Measurements from ENCODE around the gene NALCN. TPM values are rescaled to one million over a fixed set of nuclear protein-coding genes. Genes with fewer than 3 reads are reported as not detected.

NALCN gene
- total and polyA plus RNA-seq, 7 experiments from 2014 or later: not detected

DNA sequence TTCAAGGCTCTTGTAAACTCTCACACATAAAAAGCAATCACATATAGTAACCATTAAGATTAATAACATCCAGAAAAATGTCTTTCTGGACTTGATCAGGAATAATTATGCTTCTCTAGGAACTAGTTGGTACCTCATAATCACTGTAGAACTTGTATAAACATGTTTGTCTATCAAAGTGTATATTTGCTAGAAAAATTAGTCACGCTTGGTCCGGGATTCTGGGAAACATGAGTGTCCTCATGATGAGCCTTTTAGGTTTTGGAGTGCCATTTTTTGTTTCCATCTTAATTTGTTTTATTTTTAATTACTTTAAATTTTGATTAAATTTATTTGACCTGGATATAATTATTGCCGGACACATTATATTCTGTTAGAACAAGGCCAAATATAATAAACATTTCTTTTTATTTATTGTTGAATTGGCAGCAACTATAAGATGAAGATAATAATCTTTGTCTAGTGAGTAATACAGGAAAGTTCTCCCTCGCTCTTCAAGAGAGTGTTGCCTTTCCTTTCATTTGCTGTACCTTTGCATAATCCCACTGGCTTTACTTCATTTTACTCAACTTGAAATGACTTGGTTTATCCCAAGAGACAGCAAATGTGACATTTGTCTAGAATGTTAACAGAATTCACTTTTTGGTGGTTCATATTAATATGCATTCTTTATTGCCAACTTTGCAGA lies 207.0 kb downstream of the NALCN start:
- Histone ChIP-seq H3K27ac (ENCODE audit: low read depth, low read length) (no peak overlapping the region), H3K4me3 (ENCODE audit: low read length) (no peak overlapping the region), H3K4me1 (ENCODE audit: control insufficient read depth in 2 of 2, insufficient read depth in 2 of 2, low read length in 2 of 2) (no peaks in the 10 kb centered on the region), H3K27me3 (ENCODE audit: control insufficient read depth in 2 of 2, insufficient read depth in 2 of 2, low read length in 2 of 2) (no peaks in the 10 kb centered on the region), H3K9me3 (ENCODE audit: control insufficient read depth in 2 of 3, low read length in 3 of 3) (no peaks in the 10 kb centered on the region), H3K36me3 (ENCODE audit: control insufficient read depth in 2 of 3, insufficient read depth in 3 of 3, low read length in 3 of 3) (no peaks in the 10 kb centered on the region)
- intact Hi-C loops (cut with micrococcal nuclease): no loop called here
- peaks cover 0 to 12% (median 3%) of the 10 kb centered on the region in 11 donors for H3K9me3 Mint-ChIP-seq
- no peaks in the 10 kb centered on the region for H3K4me1 Mint-ChIP-seq
- ATAC-seq: no peak
- H3K4me3 Mint-ChIP-seq: no peak overlapping the region
- DNase-seq: no peak
- ChIA-PET POLR2A (no interaction called here), CTCF (no interaction called here)
- peaks cover 0 to 5% (median 0%) of the 10 kb centered on the region in 5 donors for H3K27me3 Mint-ChIP-seq
- H3K27ac Mint-ChIP-seq: no peak overlapping the region
- H3K36me3 Mint-ChIP-seq: no peaks in the 10 kb centered on the region

DNA sequence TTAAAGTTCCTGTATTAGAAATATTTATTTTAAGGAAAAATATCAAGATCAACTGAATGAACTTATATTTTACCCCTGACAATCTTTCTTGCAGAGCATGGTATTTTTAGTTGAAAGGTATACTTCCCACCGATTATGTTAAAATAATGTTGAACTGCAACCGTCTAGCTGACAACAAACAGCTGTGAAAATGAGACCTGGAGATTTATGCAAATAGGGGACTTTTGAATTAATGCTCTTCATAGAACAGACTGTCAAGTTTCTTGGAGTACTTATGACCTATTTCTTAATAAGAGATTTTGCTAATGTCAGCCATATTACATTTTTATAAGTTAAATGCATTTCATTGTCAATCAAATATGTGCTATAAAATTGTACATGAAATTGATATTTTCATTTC lies 210.9 kb downstream of the NALCN start:
- Histone ChIP-seq H3K4me1 (ENCODE audit: control insufficient read depth in 2 of 2, insufficient read depth in 2 of 2, low read length in 2 of 2) (no peaks in the 10 kb centered on the region), H3K4me3 (ENCODE audit: low read length) (no peak overlapping the region), H3K27me3 (ENCODE audit: control insufficient read depth in 2 of 2, insufficient read depth in 2 of 2, low read length in 2 of 2) (no peaks in the 10 kb centered on the region), H3K36me3 (ENCODE audit: control insufficient read depth in 2 of 3, insufficient read depth in 3 of 3, low read length in 3 of 3) (no peaks in the 10 kb centered on the region), H3K9me3 (ENCODE audit: control insufficient read depth in 2 of 3, low read length in 3 of 3) (no peaks in the 10 kb centered on the region), H3K27ac (ENCODE audit: low read depth, low read length) (no peak overlapping the region)
- Mint-ChIP-seq H3K36me3 (no peaks in the 10 kb centered on the region), H3K4me3 (no peak overlapping the region), H3K27me3 (peaks cover 0 to 11% (median 1%) of the 10 kb centered on the region in 5 donors), H3K27ac (no peak overlapping the region), H3K4me1 (no peaks in the 10 kb centered on the region), H3K9me3 (peaks cover 0 to 5% (median 0%) of the 10 kb centered on the region in 11 donors)
- POLR2A ChIA-PET: no interaction called here
- no peak for DNase-seq
- CTCF ChIA-PET: no interaction called here
- ATAC-seq: no peak
- intact Hi-C loops (cut with micrococcal nuclease): no loop called here

DNA sequence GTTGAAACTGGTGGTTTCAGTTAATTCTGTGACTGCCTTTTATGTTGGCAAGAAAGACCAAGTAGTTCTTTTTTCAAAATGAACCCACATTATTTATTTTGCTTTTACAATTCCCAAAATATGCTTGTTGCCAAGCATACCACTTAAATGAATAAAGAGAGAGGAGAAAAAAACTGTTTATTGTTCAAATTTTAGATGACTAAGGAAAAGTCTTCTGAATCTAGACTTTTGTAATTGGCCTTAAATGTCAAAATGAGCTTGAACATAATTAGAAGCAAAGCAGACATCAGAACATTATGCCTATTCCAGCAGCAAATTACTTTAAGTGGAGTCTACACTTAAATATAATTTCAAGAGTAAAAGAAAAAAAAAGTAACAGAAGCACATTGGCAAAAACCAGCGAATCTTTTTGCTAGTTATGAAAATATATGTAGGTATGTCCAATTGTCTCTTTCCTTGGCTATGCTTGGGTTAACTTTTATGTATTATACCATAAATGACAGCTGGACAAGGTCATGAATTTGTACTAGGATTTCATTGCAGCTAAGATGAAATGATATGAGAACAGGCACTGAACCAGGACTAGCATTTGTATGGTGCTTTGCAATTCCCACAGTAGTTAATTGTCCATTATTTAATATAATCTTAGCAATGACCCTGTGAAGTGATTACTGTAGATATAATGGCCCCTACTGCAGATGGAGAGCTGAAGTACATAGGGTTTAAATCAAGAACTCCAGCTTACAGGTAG lies 211.9 kb downstream of the NALCN start:
- no peaks in the 10 kb centered on the region for H3K27me3 ChIP-seq (ENCODE audit: control insufficient read depth in 2 of 2, insufficient read depth in 2 of 2, low read length in 2 of 2)
- ChIA-PET CTCF (no interaction called here), POLR2A (no interaction called here)
- intact Hi-C loops (cut with micrococcal nuclease): no loop called here
- Mint-ChIP-seq H3K4me3 (no peak overlapping the region), H3K27ac (no peak overlapping the region), H3K36me3 (no peaks in the 10 kb centered on the region), H3K9me3 (peaks cover 0 to 7% (median 3%) of the 10 kb centered on the region in 11 donors), H3K4me1 (no peaks in the 10 kb centered on the region), H3K27me3 (peaks cover 0 to 11% (median 7%) of the 10 kb centered on the region in 5 donors)
- no peak overlapping the region for H3K27ac ChIP-seq (ENCODE audit: low read depth, low read length)
- DNase-seq (no peak), ATAC-seq (no peak)
- H3K4me3 ChIP-seq (ENCODE audit: low read length): no peak overlapping the region
- H3K4me1 ChIP-seq (ENCODE audit: control insufficient read depth in 2 of 2, insufficient read depth in 2 of 2, low read length in 2 of 2): no peaks in the 10 kb centered on the region
- H3K36me3 ChIP-seq (ENCODE audit: control insufficient read depth in 2 of 3, insufficient read depth in 3 of 3, low read length in 3 of 3): no peaks in the 10 kb centered on the region
- no peaks in the 10 kb centered on the region for H3K9me3 ChIP-seq (ENCODE audit: control insufficient read depth in 2 of 3, low read length in 3 of 3)

DNA sequence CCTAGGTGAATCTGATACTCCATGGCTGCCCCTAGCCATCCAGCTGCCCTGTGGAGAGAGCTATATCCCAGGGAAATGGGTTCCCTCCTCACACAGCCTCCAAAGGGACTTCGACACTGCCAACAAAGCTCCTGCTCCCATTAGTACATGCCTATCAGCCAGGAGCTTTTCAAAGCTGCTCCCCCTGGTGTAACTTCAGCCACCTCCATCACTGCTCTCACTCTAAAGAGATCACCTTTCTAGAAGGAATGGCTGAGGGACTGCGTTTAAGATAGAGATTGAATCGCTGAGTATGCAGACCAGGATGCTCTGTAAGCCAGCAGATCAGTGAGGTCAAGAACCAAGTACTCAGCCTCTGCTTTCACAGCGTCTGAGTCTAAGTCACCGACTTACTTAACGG lies 213.7 kb downstream of the NALCN start:
- Mint-ChIP-seq H3K4me1 (no peaks in the 10 kb centered on the region), H3K27ac (no peak overlapping the region), H3K27me3 (peaks cover 0 to 18% (median 10%) of the 10 kb centered on the region in 5 donors), H3K36me3 (no peaks in the 10 kb centered on the region), H3K4me3 (no peak overlapping the region), H3K9me3 (peaks cover 0 to 12% (median 2%) of the 10 kb centered on the region in 11 donors)
- no peaks in the 10 kb centered on the region for H3K9me3 ChIP-seq (ENCODE audit: control insufficient read depth in 2 of 3, low read length in 3 of 3)
- H3K36me3 ChIP-seq (ENCODE audit: control insufficient read depth in 2 of 3, insufficient read depth in 3 of 3, low read length in 3 of 3): no peaks in the 10 kb centered on the region
- ATAC-seq (no peak), DNase-seq (no peak)
- POLR2A ChIA-PET: no interaction called here
- CTCF ChIA-PET: no interaction called here
- H3K4me3 ChIP-seq (ENCODE audit: low read length): no peak overlapping the region
- H3K27ac ChIP-seq (ENCODE audit: low read depth, low read length): no peak overlapping the region
- no peaks in the 10 kb centered on the region for H3K27me3 ChIP-seq (ENCODE audit: control insufficient read depth in 2 of 2, insufficient read depth in 2 of 2, low read length in 2 of 2)
- no peaks in the 10 kb centered on the region for H3K4me1 ChIP-seq (ENCODE audit: control insufficient read depth in 2 of 2, insufficient read depth in 2 of 2, low read length in 2 of 2)
- intact Hi-C loops (cut with micrococcal nuclease): no loop called here

DNA sequence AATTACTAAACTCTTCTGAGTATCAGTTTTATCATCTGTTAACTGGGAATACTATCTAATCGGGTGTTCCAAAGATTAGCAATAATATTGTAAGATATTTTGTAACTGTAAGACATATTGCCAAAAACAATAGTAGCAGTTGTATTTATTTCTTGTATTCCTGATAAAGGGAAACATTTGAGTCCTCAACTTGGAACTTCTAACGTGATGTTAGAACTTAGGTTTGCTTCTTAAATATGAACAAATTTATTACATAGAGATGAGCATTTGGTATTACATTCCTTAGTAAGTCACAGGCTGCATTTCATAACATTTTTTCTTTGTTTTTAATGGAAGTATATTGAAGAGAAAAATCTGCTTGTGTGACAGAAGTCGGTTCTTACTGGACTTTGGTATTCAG lies 225.3 kb downstream of the NALCN start:
- Mint-ChIP-seq H3K27me3 (peaks cover 0 to 15% (median 5%) of the 10 kb centered on the region in 5 donors), H3K9me3 (no peaks in the 10 kb centered on the region), H3K36me3 (no peaks in the 10 kb centered on the region), H3K4me1 (no peaks in the 10 kb centered on the region), H3K4me3 (no peak overlapping the region), H3K27ac (no peak overlapping the region)
- ChIA-PET CTCF (no interaction called here), POLR2A (no interaction called here)
- no peak for ATAC-seq
- H3K36me3 ChIP-seq (ENCODE audit: control insufficient read depth in 2 of 3, insufficient read depth in 3 of 3, low read length in 3 of 3): no peaks in the 10 kb centered on the region
- H3K9me3 ChIP-seq (ENCODE audit: control insufficient read depth in 2 of 3, low read length in 3 of 3): no peaks in the 10 kb centered on the region
- DNase-seq: no peak
- intact Hi-C loops (cut with micrococcal nuclease): no loop called here
- H3K27ac ChIP-seq (ENCODE audit: low read depth, low read length): no peak overlapping the region
- no peaks in the 10 kb centered on the region for H3K27me3 ChIP-seq (ENCODE audit: control insufficient read depth in 2 of 2, insufficient read depth in 2 of 2, low read length in 2 of 2)
- no peaks in the 10 kb centered on the region for H3K4me1 ChIP-seq (ENCODE audit: control insufficient read depth in 2 of 2, insufficient read depth in 2 of 2, low read length in 2 of 2)
- H3K4me3 ChIP-seq (ENCODE audit: low read length): no peak overlapping the region

DNA sequence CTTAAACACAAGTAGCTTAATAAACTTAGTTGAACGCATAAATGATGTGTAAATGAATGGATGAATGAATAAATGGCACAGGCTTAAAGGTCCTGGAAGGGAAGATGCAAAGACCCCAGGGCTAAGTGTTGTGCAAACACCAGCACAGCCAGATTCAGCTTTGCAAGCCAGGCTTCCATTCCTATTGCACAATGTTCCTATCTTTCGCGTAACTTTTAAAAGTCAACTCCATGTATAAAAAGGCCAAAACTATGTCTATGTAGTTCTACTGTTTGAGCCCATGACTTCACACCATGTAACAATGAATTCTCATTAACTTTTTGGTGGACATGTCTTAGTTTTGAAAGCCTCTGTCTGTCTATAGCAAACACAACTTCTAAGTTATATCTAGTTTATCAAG lies 226.0 kb downstream of the NALCN start:
- H3K9me3 ChIP-seq (ENCODE audit: control insufficient read depth in 2 of 3, low read length in 3 of 3): no peaks in the 10 kb centered on the region
- no peak overlapping the region for H3K4me3 Mint-ChIP-seq
- CTCF ChIA-PET: no interaction called here
- no peaks in the 10 kb centered on the region for H3K36me3 ChIP-seq (ENCODE audit: control insufficient read depth in 2 of 3, insufficient read depth in 3 of 3, low read length in 3 of 3)
- intact Hi-C loops (cut with micrococcal nuclease): no loop called here
- no peaks in the 10 kb centered on the region for H3K9me3 Mint-ChIP-seq
- POLR2A ChIA-PET: no interaction called here
- ATAC-seq (no peak), DNase-seq (no peak)
- H3K36me3 Mint-ChIP-seq: no peaks in the 10 kb centered on the region
- no peak overlapping the region for H3K27ac ChIP-seq (ENCODE audit: low read depth, low read length)
- peaks cover 0 to 11% (median 3%) of the 10 kb centered on the region in 5 donors for H3K27me3 Mint-ChIP-seq
- H3K4me3 ChIP-seq (ENCODE audit: low read length): no peak overlapping the region
- no peaks in the 10 kb centered on the region for H3K4me1 Mint-ChIP-seq
- H3K27ac Mint-ChIP-seq: no peak overlapping the region
- no peaks in the 10 kb centered on the region for H3K27me3 ChIP-seq (ENCODE audit: control insufficient read depth in 2 of 2, insufficient read depth in 2 of 2, low read length in 2 of 2)
- H3K4me1 ChIP-seq (ENCODE audit: control insufficient read depth in 2 of 2, insufficient read depth in 2 of 2, low read length in 2 of 2): no peaks in the 10 kb centered on the region

DNA sequence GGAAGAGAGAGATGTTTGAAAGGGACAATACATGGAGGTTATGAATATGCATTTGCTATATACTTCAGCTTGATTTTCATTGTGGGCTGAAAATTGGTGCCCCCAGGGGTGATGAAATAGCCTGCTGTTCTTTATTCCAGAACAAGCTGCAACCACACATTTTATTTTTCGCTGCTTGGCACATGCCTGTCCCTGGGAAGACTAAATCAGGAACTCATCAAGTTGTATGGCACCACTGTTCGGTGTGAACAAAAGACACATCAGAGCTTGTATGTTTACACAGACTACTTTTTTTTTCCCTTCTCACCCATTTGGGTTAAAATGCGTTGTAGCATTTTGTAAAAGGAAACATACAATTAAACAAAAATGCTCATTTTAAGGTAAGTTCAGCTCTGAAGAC lies 230.7 kb downstream of the NALCN start:
- CTCF ChIA-PET: no interaction called here
- ATAC-seq (no peak), DNase-seq (no peak)
- no peak overlapping the region for H3K4me3 Mint-ChIP-seq
- Histone ChIP-seq H3K27me3 (ENCODE audit: control insufficient read depth in 2 of 2, insufficient read depth in 2 of 2, low read length in 2 of 2) (no peaks in the 10 kb centered on the region), H3K27ac (ENCODE audit: low read depth, low read length) (no peak overlapping the region), H3K4me1 (ENCODE audit: control insufficient read depth in 2 of 2, insufficient read depth in 2 of 2, low read length in 2 of 2) (no peaks in the 10 kb centered on the region), H3K36me3 (ENCODE audit: control insufficient read depth in 2 of 3, insufficient read depth in 3 of 3, low read length in 3 of 3) (no peaks in the 10 kb centered on the region), H3K4me3 (ENCODE audit: low read length) (no peak overlapping the region), H3K9me3 (ENCODE audit: control insufficient read depth in 2 of 3, low read length in 3 of 3) (no peaks in the 10 kb centered on the region)
- H3K27me3 Mint-ChIP-seq: peaks cover 0 to 19% (median 9%) of the 10 kb centered on the region in 5 donors
- no peak overlapping the region for H3K27ac Mint-ChIP-seq
- intact Hi-C loops (cut with micrococcal nuclease): no loop called here
- POLR2A ChIA-PET: no interaction called here
- H3K9me3 Mint-ChIP-seq: no peaks in the 10 kb centered on the region
- no peaks in the 10 kb centered on the region for H3K4me1 Mint-ChIP-seq
- no peaks in the 10 kb centered on the region for H3K36me3 Mint-ChIP-seq

All from naive thymus-derived CD4-positive, alpha-beta T cell (primary cell).